COLO668 (cell line): ENCODE results near the gene KLF13.

ENCODE experiments used
- DNase-seq: peaks from one replicate; lab custom pipeline; 2025; ENCODE audit not compliant: unreplicated experiment; lab: John Stamatoyannopoulos, UW

KLF13 gene

DNA sequence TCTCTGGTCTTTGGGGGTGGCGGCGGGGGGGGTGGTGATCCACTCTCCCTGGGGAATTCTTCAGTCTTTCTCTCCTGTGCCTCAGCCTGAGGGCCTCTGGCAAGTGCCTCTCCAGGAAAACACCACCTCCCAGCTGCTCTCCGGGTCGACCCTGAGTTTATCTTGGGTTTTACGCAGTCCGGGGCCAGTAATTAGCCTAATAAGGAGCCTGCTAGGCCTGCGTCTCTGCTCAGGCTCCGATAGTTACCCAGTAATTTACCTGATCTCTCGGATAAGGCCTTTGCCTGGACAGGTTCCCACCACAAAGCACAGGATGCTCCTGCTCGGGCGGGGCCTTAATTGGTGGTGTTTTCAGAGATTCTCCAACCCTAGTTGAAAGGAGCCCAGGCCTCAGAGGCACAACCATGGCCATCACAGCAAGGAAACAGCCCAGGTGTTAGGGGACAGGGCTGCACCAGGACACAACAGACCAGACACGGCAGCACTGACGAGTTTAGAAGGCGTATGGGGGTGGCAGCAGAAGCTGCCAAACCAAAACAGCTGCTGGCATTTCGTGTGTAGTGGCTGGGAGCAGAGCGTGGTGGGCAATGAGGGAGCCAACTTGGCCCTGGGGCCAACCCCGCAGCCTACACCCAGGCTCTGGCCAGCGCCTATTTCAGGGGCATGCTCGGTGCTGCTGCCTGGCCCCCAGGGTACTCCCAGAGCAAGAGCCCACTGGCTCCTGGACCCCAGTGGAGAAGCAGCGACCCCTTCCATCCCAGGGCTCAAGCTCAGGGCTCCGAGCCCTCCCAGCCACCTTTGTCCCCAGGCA, 71.4 kb downstream of the KLF13 start:
- no peak for DNase-seq

DNA sequence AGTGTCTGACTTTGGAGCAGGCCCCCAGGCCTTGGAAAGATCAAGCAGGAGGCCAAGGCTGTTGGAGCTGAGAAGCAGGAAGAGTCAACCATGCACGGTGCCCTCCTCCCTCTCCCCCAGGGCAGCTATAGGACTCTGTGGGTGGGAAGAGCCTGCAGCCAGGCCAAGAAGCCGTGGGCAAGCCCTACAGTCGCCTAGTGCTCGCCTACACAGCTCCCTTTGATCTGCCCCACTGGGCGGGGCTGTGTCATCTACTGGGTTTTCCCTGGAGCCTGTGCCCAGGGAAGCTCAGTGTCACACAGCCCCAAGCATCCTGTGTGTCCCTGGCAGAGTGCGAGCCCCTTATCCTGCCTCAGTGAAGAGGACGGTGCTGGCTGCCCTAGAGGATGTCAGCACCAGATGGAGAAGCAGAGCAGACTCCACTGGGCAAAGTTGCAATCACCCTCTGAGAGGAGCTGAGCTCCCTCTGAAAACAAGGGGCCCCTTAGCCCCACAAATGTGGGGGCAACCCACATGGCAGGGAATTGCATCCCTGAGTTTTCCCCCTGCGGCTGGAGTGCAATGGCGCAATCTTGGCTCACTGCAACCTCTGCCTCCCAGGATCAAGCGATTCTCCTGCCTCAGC, 72.2 kb downstream of the KLF13 start:
- peak; percentile 13 for DNase-seq

- DNase-seq = no peak
Observed at GRCh38 chr15:31399544-31400171, 73.0 kb downstream of the KLF13 start.

DNA sequence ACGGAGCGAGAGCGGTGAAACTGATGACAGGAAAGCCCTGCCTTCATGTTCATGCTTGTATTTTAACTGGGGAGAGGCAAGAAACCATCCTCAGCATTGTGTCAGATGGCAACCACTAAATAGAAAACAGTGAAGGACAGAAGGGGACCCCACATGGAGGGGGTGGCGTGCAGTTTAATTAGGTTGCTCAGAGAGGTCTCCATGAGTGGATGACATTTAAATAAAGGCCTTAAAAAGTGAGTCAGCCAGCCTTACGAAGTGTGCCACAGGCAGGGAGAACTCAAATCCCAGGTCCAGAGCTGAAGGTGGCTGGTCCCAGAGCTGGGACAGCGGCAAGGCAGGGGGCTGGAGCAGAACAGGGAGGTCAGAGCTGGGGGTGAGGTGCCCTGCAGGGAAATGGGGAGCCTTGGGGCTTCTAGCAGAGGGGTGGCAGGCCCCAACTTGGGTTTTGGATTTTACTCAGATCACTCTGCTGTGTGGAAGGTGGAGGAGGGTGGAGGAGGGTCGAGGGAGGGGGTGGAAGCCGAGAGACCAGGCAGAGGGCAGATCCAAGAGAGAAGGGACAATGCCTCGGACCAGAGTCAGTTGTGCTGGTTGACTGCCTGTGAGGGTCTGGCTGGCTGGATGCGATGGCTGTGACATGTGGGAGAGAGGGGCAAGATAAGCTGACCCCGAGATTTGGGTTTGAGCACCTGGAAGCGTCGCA, 73.7 kb downstream of the KLF13 start:
- DNase-seq = no peak

- no peak for DNase-seq
Observed at GRCh38 chr15:31401282-31401681, 74.6 kb downstream of the KLF13 start.

DNA sequence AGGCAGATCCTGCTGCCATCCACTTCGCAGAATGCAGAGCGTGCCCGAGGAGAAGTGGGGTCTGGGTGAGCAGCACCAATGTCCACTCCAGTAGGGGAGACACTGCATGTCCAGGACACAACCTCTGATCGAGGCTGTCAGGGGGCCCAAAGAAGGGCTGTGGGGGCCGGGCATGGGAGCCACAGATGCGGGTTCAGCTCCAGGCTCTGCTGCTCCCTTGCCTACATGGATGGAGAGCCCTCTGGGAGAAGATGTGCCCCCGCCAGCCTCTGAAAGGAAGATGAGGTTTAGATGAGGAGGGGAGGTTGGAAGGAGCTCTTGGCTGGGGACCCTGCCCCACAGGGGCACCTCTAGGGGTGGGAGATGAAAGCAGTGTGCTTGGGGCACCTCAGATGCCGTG, 75.4 kb downstream of the KLF13 start:
- no peak for DNase-seq

DNA sequence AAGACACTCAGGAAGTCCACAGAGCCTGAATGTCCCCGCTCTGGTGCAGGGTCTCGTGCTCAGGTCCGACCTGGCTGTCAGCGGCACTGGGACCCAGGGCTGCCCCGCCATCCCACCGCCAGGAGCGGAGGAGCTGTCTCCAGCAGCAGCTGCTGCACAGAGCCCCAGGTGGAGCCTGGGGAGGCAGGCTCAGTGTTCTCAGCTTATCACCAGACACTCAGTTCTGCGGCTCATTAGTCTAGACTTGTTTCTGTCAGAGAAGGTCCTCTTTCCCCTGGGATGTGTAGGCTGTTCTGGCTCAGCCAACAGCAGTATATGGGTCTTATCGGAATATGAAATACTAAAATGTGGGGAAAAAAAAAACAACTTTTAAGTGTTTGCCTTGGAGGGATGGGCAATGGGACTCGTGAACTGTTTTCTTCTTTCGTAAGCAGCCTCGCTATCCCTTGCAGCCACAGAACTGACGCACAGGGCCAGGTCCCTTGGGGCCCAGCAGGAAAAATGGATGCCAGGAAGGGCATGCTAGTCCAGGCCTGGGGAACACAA, 75.9 kb downstream of the KLF13 start:
- DNase-seq = no peak

GRCh38 chr15:31403096-31403495, 76.5 kb downstream of the KLF13 start:
- no peak for DNase-seq

- DNase-seq = no peak
Observed at GRCh38 chr15:31403606-31404005, 77.0 kb downstream of the KLF13 start.

- no peak for DNase-seq
Observed at GRCh38 chr15:31404345-31404744, 77.7 kb downstream of the KLF13 start.

GRCh38 chr15:31405200-31405920, 78.7 kb downstream of the KLF13 start:
- DNase-seq = peak; percentile 47

DNA sequence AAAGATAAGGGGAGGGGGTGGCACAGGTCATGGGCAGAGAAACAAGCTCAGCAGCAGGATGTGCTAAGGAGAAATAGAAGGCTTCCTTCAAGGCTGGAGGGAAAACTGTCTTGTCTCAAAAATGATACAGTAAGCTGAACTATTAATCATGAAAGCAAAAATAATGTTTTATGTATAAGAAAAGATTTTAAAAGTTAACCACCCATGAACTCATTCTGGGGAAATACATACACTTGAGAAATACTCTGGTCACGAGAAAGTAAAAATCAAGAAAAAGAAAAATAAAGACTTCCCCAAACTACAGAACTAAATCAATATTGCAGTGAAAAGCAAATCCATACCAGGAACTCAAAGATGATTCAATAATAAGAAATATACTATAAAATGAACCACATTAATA, 80.7 kb downstream of the KLF13 start:
- DNase-seq = no peak

DNA sequence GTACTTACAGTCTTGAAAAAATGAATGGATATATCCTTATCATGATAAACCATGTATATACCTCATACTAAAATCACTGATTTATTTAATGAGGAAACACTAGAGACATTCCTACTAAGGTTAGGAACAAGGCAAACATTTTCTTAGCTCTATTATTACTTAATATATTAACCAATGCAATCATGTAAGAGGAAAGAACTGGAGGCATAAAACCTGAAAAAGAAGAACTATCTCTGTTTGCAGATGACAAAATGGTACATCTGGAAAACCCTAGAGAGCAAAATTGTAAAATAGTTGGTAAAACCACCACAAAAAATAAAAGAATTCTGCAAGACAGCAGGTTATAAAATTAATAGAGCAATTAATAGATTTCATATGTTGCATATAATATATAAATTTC, 81.2 kb downstream of the KLF13 start:
- DNase-seq = no peak

DNA sequence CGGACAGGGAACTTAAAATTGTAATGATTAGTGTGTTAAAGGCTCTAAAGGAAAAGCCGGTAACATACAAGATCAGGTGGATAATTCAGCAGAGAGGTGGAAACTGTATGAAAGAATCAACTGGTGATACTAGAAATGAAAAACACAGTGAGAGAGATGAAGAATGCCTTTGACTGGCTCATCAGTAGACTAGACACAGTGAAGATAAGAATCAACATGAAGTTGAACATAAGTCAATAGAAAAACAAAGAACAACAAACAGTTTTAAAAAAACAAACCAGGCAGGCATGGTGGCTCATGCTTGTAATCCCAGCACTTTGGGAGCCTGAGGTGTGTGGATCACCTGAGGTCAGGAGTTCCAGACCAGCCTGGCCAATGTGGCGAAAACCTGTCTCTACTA, 82.1 kb downstream of the KLF13 start:
- no peak for DNase-seq

GRCh38 chr15:31409171-31409570, 82.5 kb downstream of the KLF13 start:
- no peak for DNase-seq

DNA sequence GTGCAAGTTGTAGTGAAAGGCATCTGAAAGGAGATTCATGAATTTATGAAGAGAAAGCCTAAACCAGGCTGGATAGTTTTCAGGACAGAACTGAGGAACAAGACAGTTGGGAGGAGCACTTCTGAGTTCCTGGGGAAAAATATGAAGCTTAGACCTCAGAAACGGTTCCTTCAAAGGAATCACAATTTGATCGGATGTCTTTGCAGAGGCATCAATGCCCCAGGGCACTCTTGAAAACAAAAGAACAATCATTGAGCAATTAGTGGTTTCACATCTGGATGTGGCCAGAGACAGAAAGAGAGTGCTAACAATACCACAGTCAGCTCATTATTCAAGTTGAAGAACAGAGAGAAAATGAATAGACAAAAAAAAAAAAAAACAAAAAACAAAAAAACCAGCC, 86.2 kb downstream of the KLF13 start:
- DNase-seq = no peak

GRCh38 chr15:31415201-31415600, 88.6 kb downstream of the KLF13 start:
- no peak for DNase-seq

- no peak for DNase-seq
Observed at GRCh38 chr15:31419820-31420219, 93.2 kb downstream of the KLF13 start.

GRCh38 chr15:31427411-31427810, 100.8 kb downstream of the KLF13 start:
- DNase-seq = no peak
